Measurements from ENCODE around the gene ZFAND2A. TPM values are rescaled to one million over a fixed set of nuclear protein-coding genes. Genes with fewer than 3 reads are reported as not detected.
"Not testable (repeated sequence)": the region's sequence is repeated elsewhere in the genome, so short reads cannot be mapped to it uniquely, and the experiment has no call there.

ZFAND2A gene
- 51.2 and 56.6 TPM in 2 replicates for total RNA-seq (2022)
- Bru-seq, nascent RNA = percentile 77 among the genes with signal in this experiment
- percentile 77 among the genes with signal in this experiment for BruChase-seq, experiment 1, labeled RNA remaining after a 6-hour chase
- BruChase-seq, experiment 2, labeled RNA remaining after a 2-hour chase = percentile 76 among the genes with signal in this experiment
- long read RNA-seq, transcript ZFAND2A-201 (5 exons, 860 nt) = major isoform, 42 of 51 reads
- long read RNA-seq, partial matches to known transcripts = 1 of 51 reads
- long read RNA-seq, other reads (novel, unspliced or antisense) = 8 of 51 reads

GRCh38 chr7:1159891-1160669 is at the start of gene ZFAND2A:
TSS of gene ZFAND2A (minus strand) at chr7:1160196. CDS start at chr7:1158212, 1,984 bp downstream.
- Mint-ChIP-seq H3K27me3 (ENCODE audit: unreplicated experiment) (no peaks in the 10 kb centered on the region), H3K36me3 (ENCODE audit: insufficient read depth, unreplicated experiment) (peaks cover 73% of the 10 kb centered on the region), H3K9me3 (ENCODE audit: low read depth, unreplicated experiment) (no peaks in the 10 kb centered on the region), H3K27ac (ENCODE audit: unreplicated experiment) (peak within 1 kb of the TSS; percentile 91), H3K4me3 (ENCODE audit: low read depth, unreplicated experiment) (peak within 1 kb of the TSS; percentile 97), H3K4me1 (ENCODE audit: low read depth, unreplicated experiment) (peaks cover 39% of the 10 kb centered on the region)
- intact Hi-C loops (cut with micrococcal nuclease; ENCODE audit: unreplicated experiment) = loop anchor here (5.0 kb wide), 1 partner anchor 883 kb away; no protein-coding TSS in a partner anchor
- TF ChIP-seq CTCF (IDR thresholded peaks at IDR 0.05; ENCODE audit: unreplicated experiment) = no peak
- peak; percentile 100 for DNase-seq
- no TSS peak for BruUV-seq (replicated peaks)
- CTCF ChIA-PET = interaction anchor here (0.8 to 1.0 kb wide), 2 partner anchors 16 to 21 kb away, joined by 3 read pairs; no protein-coding TSS in a partner anchor

- Mint-ChIP-seq H3K4me3 (ENCODE audit: low read depth, unreplicated experiment) (no peak overlapping the region), H3K27me3 (ENCODE audit: unreplicated experiment) (peaks cover 60% of the 10 kb centered on the region), H3K27ac (ENCODE audit: unreplicated experiment) (no peak overlapping the region), H3K36me3 (ENCODE audit: insufficient read depth, unreplicated experiment) (no peaks in the 10 kb centered on the region), H3K9me3 (ENCODE audit: low read depth, unreplicated experiment) (no peaks in the 10 kb centered on the region), H3K4me1 (ENCODE audit: low read depth, unreplicated experiment) (no peaks in the 10 kb centered on the region)
- CTCF ChIA-PET = no interaction called here
- no peak for TF ChIP-seq CTCF (IDR thresholded peaks at IDR 0.05; ENCODE audit: unreplicated experiment)
- no TSS peak for BruUV-seq (replicated peaks)
- intact Hi-C loops (cut with micrococcal nuclease; ENCODE audit: unreplicated experiment) = no loop called here
- no peak for DNase-seq
These were observed 49.1 kb upstream of the ZFAND2A start for GRCh38 chr7:1209097-1209496.

GRCh38 chr7:1205742-1206141 is 45.7 kb upstream of the ZFAND2A start:
- H3K4me1 Mint-ChIP-seq (ENCODE audit: low read depth, unreplicated experiment); H3K36me3 Mint-ChIP-seq (ENCODE audit: insufficient read depth, unreplicated experiment); intact Hi-C loops (cut with micrococcal nuclease; ENCODE audit: unreplicated experiment); H3K27ac Mint-ChIP-seq (ENCODE audit: unreplicated experiment); CTCF ChIA-PET; H3K9me3 Mint-ChIP-seq (ENCODE audit: low read depth, unreplicated experiment); H3K4me3 Mint-ChIP-seq (ENCODE audit: low read depth, unreplicated experiment); BruUV-seq (replicated peaks); DNase-seq: not testable (repeated sequence)
- peaks cover 55% of the 10 kb centered on the region for H3K27me3 Mint-ChIP-seq (ENCODE audit: unreplicated experiment)

- intact Hi-C loops (cut with micrococcal nuclease; ENCODE audit: unreplicated experiment) = no loop called here
- no peak overlapping the region for H3K27ac Mint-ChIP-seq (ENCODE audit: unreplicated experiment)
- H3K4me3 Mint-ChIP-seq (ENCODE audit: low read depth, unreplicated experiment) = no peak overlapping the region
- H3K27me3 Mint-ChIP-seq (ENCODE audit: unreplicated experiment) = peaks cover 55% of the 10 kb centered on the region
- H3K9me3 Mint-ChIP-seq (ENCODE audit: low read depth, unreplicated experiment) = no peaks in the 10 kb centered on the region
- no peaks in the 10 kb centered on the region for H3K4me1 Mint-ChIP-seq (ENCODE audit: low read depth, unreplicated experiment)
- TF ChIP-seq CTCF (IDR thresholded peaks at IDR 0.05; ENCODE audit: unreplicated experiment) = no peak
- CTCF ChIA-PET = no interaction called here
- no TSS peak for BruUV-seq (replicated peaks)
- no peak for DNase-seq
- no peaks in the 10 kb centered on the region for H3K36me3 Mint-ChIP-seq (ENCODE audit: insufficient read depth, unreplicated experiment)
These were observed 44.6 kb upstream of the ZFAND2A start for GRCh38 chr7:1204460-1205140.

- peaks cover 61% of the 10 kb centered on the region for H3K27me3 Mint-ChIP-seq (ENCODE audit: unreplicated experiment)
- H3K36me3 Mint-ChIP-seq (ENCODE audit: insufficient read depth, unreplicated experiment); H3K4me3 Mint-ChIP-seq (ENCODE audit: low read depth, unreplicated experiment); H3K4me1 Mint-ChIP-seq (ENCODE audit: low read depth, unreplicated experiment); DNase-seq; H3K27ac Mint-ChIP-seq (ENCODE audit: unreplicated experiment); H3K9me3 Mint-ChIP-seq (ENCODE audit: low read depth, unreplicated experiment); BruUV-seq (replicated peaks); CTCF ChIA-PET; intact Hi-C loops (cut with micrococcal nuclease; ENCODE audit: unreplicated experiment): not testable (repeated sequence)
These were observed 42.9 kb upstream of the ZFAND2A start for GRCh38 chr7:1202914-1203313.
